ENCODE data around the gene RASA3. TPM values are rescaled to one million over a fixed set of nuclear protein-coding genes. Genes with fewer than 3 reads are reported as not detected.

RASA3 gene
- total RNA-seq, 1 experiment from 2014 or later, result 0.26 TPM

DNA sequence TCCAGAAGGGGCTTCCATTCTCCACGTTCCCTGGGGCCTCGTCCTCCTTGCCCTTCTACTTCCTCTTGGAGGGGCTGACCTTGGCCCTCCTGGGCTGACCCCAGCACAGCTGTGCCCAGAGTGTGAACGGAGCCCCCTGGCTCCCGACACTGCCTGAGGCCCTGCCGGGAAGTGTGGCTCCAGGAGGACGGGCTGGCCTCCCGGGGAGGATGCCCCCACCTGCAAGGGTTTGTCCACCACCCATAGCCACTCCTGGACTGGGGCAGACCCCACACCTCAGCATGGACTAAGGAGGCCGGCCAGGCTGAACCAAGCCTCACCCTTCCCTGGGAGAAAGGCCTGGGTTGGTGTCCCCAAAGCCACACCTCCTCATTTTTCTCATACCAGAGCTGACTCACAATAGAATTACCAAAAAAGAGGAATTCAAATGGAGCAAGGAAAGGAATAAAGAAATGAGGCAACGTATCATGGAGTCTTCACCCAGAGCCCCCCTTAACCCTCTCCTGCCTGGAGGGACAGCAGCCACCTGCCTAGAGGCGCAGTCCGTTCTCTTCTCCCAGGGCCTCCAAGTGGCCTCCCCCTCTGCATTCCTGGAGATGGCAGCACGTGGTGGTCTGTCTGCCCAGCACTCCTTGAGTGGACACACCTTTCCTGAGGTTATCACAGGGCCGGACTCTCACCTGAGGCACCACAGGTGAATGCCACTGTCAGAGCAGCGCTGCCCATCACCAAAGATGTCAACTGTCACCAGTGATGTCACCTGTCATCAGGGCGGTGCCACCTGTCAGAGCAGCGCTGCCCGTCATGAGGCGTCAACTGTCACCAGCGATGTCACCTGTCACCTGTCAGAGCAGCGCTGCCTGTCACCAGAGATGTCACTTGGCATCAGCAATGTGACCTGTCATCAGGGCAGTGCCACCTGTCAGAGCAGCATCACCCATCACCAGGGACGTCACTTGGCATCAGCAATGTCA lies 155.4 kb downstream of the RASA3 start:
- intact Hi-C loops (cut with micrococcal nuclease; ENCODE audit: unreplicated experiment), result no loop called here
- Mint-ChIP-seq H3K27me3 (ENCODE audit: unreplicated experiment) (no peaks in the 10 kb centered on the region), H3K27ac (ENCODE audit: unreplicated experiment) (no peak overlapping the region), H3K36me3 (ENCODE audit: insufficient read depth, unreplicated experiment) (no peaks in the 10 kb centered on the region), H3K4me1 (ENCODE audit: low read depth, unreplicated experiment) (no peaks in the 10 kb centered on the region), H3K4me3 (ENCODE audit: low read depth, unreplicated experiment) (no peak overlapping the region), H3K9me3 (ENCODE audit: low read depth, unreplicated experiment) (no peaks in the 10 kb centered on the region)
- TF ChIP-seq, protein P1, sequence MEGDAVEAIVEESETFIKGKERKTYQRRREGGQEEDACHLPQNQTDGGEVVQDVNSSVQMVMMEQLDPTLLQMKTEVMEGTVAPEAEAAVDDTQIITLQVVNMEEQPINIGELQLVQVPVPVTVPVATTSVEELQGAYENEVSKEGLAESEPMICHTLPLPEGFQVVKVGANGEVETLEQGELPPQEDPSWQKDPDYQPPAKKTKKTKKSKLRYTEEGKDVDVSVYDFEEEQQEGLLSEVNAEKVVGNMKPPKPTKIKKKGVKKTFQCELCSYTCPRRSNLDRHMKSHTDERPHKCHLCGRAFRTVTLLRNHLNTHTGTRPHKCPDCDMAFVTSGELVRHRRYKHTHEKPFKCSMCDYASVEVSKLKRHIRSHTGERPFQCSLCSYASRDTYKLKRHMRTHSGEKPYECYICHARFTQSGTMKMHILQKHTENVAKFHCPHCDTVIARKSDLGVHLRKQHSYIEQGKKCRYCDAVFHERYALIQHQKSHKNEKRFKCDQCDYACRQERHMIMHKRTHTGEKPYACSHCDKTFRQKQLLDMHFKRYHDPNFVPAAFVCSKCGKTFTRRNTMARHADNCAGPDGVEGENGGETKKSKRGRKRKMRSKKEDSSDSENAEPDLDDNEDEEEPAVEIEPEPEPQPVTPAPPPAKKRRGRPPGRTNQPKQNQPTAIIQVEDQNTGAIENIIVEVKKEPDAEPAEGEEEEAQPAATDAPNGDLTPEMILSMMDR (IDR thresholded peaks at IDR 0.05; ENCODE audit: unreplicated experiment), result no peak
- CTCF ChIA-PET, result no interaction called here
- DNase-seq, result peak; percentile 24
- BruUV-seq (replicated peaks), result no TSS peak

- CTCF ChIA-PET, result no interaction called here
- Mint-ChIP-seq H3K4me3 (ENCODE audit: low read depth, unreplicated experiment) (no peak overlapping the region), H3K27me3 (ENCODE audit: unreplicated experiment) (no peaks in the 10 kb centered on the region), H3K4me1 (ENCODE audit: low read depth, unreplicated experiment) (no peaks in the 10 kb centered on the region), H3K27ac (ENCODE audit: unreplicated experiment) (no peak overlapping the region), H3K9me3 (ENCODE audit: low read depth, unreplicated experiment) (no peaks in the 10 kb centered on the region), H3K36me3 (ENCODE audit: insufficient read depth, unreplicated experiment) (no peaks in the 10 kb centered on the region)
- TF ChIP-seq, protein P1 (IDR thresholded peaks at IDR 0.05; ENCODE audit: unreplicated experiment), result no peak
- intact Hi-C loops (cut with micrococcal nuclease; ENCODE audit: unreplicated experiment), result no loop called here
- DNase-seq, result no peak
- BruUV-seq (replicated peaks), result no TSS peak
These were observed 157.0 kb downstream of the RASA3 start for GRCh38 chr13:113975416-113975815.

DNA sequence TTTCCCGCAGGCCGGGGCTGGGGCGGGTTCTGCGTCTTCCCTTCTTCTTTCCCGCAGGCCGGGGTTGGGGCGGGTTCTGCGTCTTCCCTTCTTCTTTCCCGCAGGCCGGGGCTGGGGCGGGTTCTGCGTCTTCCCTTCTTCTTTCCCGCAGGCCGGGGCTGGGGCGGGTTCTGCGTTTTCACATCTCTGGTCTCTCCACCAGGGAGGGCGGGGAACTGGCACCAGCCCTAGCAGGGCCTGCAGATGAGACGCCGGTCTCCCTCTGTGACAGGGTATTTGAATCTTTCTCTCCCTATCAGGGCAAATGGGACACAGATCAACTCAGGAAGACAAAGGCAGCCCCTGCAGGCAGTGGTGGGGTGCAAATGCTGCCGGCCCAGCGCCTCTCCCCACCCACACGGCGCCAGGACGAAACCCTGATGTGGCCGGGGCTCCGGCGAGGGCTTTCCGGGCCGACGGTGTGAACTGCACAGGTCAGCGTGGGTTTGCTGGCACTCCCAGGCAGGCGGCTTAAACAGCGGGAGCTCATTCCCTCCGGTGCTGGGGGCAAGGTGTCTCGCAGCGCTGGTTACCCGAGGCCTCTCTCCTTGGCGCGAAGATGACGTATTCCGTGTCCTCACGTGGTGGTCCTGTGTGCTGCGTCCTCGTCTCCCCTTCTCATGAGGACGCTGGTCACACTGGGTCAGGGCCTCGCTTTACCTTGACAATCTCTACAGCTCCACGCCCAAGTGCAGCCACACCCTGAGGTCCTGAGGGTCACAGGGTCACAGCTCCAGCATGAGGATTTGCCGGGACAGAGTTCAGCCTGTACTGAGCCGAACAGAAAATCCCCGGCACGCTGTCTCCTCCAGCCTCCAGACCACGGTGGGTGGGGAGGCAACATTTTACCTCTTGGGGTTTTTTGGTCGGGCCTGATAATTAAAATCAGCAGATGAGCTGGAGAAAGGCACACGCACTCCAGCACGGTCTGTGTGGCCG lies 157.8 kb downstream of the RASA3 start:
- Mint-ChIP-seq H3K4me3 (ENCODE audit: low read depth, unreplicated experiment) (no peak overlapping the region), H3K27ac (ENCODE audit: unreplicated experiment) (no peak overlapping the region), H3K36me3 (ENCODE audit: insufficient read depth, unreplicated experiment) (no peaks in the 10 kb centered on the region), H3K4me1 (ENCODE audit: low read depth, unreplicated experiment) (no peaks in the 10 kb centered on the region), H3K9me3 (ENCODE audit: low read depth, unreplicated experiment) (no peaks in the 10 kb centered on the region), H3K27me3 (ENCODE audit: unreplicated experiment) (no peaks in the 10 kb centered on the region)
- DNase-seq, result no peak
- CTCF ChIA-PET, result no interaction called here
- no TSS peak for BruUV-seq (replicated peaks)
- TF ChIP-seq, protein P1 (IDR thresholded peaks at IDR 0.05; ENCODE audit: unreplicated experiment), result no peak
- intact Hi-C loops (cut with micrococcal nuclease; ENCODE audit: unreplicated experiment), result no loop called here
